ENCODE measurements around the gene PLK3.
A peak's percentile ranks its signal among the peaks of the same experiment; 100 is the strongest.
"Not testable (repeated sequence)": the region's sequence is repeated elsewhere in the genome, so short reads cannot be mapped to it uniquely, and the experiment has no call there.

The PLK3 gene

GRCh38 chr1:44799770-44800584, at the start of gene PLK3:
Gene PLK3, plus strand, starts transcription at chr1:44800377. Its CDS starts 87 bp downstream, at chr1:44800464.
- peak; percentile 87 for DNase-seq

GRCh38 chr1:44757420-44757819, 42.8 kb upstream of the PLK3 start:
- DNase-seq = no peak

- DNase-seq = no peak
Measured at GRCh38 chr1:44759077-44759476, 41.1 kb upstream of the PLK3 start.

GRCh38 chr1:44760876-44761275, 39.3 kb upstream of the PLK3 start:
- DNase-seq = no peak

- DNase-seq = not testable (repeated sequence)
Measured at GRCh38 chr1:44766421-44766820, 33.8 kb upstream of the PLK3 start.

- peak; percentile 83 for DNase-seq
Measured at GRCh38 chr1:44775078-44775929, 24.9 kb upstream of the PLK3 start, which contains the start of gene RPS8. Gene RPS8, plus strand, starts transcription at chr1:44775540. Its CDS starts 57 bp downstream, at chr1:44775597.

- no peak for DNase-seq
Measured at GRCh38 chr1:44775930-44776729, 24.0 kb upstream of the PLK3 start.

GRCh38 chr1:44776730-44777068, 23.5 kb upstream of the PLK3 start:
- no peak for DNase-seq

- no peak for DNase-seq
Measured at GRCh38 chr1:44777547-44777946, 22.6 kb upstream of the PLK3 start.

- DNase-seq = no peak
Measured at GRCh38 chr1:44777969-44778635, 22.1 kb upstream of the PLK3 start.

- no peak for DNase-seq
Measured at GRCh38 chr1:44778705-44779576, 21.2 kb upstream of the PLK3 start.

GRCh38 chr1:44780583-44781121, 19.5 kb upstream of the PLK3 start:
- no peak for DNase-seq

- DNase-seq = no peak
Measured at GRCh38 chr1:44783697-44784093, 16.5 kb upstream of the PLK3 start.

GRCh38 chr1:44784094-44785028, 15.8 kb upstream of the PLK3 start:
- peak; percentile 11 for DNase-seq

- DNase-seq = no peak
Measured at GRCh38 chr1:44785029-44785380, 15.2 kb upstream of the PLK3 start.

- DNase-seq = no peak
Measured at GRCh38 chr1:44785501-44786137, 14.6 kb upstream of the PLK3 start.

GRCh38 chr1:44786138-44786840, 13.9 kb upstream of the PLK3 start:
- DNase-seq = peak; percentile 3

GRCh38 chr1:44786841-44787426, 13.2 kb upstream of the PLK3 start:
- no peak for DNase-seq

GRCh38 chr1:44787506-44787905, 12.7 kb upstream of the PLK3 start:
- no peak for DNase-seq
